ENCODE data around the gene GRK5.

GRCh38 chr10:119166118-119166500 lies 41.3 kb upstream of the GRK5 start:
- TF ChIP-seq CTCF (IDR thresholded peaks at IDR 0.05) (no peak), POLR2AphosphoS5 (IDR thresholded peaks at IDR 0.05; ENCODE audit: low read depth, low read length) (no peak; the same call in none of the 2 replicates)

Data from Panc1 (cell line).